Measurements from ENCODE around the gene CORO2A.

- no peak for TF ChIP-seq EZH2 (IDR thresholded peaks at IDR 0.05)
- TF ChIP-seq POLR2AphosphoS5 (IDR thresholded peaks at IDR 0.05; ENCODE audit: borderline replicate concordance, low read depth, low read length), result no peak
Measured at GRCh38 chr9:98134702-98135557, 57.5 kb downstream of the CORO2A start.

All from SK-N-MC (cell line).